Measurements from ENCODE around the gene SLC4A9.

DNA sequence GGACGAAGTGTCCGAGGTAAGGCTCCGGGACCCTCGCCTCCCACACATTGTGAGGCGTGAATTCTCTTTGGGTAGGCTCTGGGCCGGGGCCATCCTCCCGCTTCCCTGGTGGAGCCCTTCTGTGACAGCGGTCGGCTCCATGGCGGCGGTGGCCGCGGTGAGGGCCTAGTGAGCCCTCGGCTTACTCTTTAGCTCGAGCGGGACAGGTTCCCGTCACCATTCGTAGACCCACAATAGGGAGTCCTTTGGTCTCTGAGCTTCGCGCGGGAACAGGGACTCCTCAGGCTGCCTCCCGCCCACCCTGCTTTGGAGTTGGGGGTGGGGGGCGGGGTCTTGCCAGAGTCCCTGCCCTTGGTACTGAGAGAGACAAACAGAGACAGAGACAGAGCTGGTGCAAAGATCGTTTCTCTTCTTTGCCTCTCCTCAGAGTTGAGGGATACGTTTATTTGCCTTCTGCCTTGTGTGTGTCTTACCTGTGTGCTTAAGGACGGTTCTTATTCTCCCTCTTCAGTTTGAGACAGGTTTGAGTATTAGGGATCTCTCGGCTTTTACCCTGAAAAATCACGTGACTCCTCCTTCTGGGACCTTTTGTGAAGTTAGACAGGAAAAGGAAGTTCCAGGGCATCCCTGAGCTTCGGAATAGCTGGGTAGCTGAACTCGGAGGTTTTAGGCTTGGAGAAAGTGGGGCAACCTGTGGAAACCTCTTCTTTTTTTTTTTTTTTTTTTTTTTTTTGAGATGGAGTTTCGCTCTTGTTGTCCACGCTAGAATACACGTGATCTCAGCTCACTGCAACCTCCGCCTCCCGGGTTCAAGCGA lies 42.5 kb downstream of the SLC4A9 start:
- no peak for TF ChIP-seq POLR2A (IDR thresholded peaks at IDR 0.05)
- TF ChIP-seq, protein P1, sequence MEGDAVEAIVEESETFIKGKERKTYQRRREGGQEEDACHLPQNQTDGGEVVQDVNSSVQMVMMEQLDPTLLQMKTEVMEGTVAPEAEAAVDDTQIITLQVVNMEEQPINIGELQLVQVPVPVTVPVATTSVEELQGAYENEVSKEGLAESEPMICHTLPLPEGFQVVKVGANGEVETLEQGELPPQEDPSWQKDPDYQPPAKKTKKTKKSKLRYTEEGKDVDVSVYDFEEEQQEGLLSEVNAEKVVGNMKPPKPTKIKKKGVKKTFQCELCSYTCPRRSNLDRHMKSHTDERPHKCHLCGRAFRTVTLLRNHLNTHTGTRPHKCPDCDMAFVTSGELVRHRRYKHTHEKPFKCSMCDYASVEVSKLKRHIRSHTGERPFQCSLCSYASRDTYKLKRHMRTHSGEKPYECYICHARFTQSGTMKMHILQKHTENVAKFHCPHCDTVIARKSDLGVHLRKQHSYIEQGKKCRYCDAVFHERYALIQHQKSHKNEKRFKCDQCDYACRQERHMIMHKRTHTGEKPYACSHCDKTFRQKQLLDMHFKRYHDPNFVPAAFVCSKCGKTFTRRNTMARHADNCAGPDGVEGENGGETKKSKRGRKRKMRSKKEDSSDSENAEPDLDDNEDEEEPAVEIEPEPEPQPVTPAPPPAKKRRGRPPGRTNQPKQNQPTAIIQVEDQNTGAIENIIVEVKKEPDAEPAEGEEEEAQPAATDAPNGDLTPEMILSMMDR (IDR thresholded peaks at IDR 0.05) = no peak
